ENCODE results near the gene KCNC1. TPM values are rescaled to one million over a fixed set of nuclear protein-coding genes. Genes with fewer than 3 reads are reported as not detected.

KCNC1 gene
- not detected for total RNA-seq
- 0 to 0.12 reads per million in 2 donors for total RNA-seq

DNA sequence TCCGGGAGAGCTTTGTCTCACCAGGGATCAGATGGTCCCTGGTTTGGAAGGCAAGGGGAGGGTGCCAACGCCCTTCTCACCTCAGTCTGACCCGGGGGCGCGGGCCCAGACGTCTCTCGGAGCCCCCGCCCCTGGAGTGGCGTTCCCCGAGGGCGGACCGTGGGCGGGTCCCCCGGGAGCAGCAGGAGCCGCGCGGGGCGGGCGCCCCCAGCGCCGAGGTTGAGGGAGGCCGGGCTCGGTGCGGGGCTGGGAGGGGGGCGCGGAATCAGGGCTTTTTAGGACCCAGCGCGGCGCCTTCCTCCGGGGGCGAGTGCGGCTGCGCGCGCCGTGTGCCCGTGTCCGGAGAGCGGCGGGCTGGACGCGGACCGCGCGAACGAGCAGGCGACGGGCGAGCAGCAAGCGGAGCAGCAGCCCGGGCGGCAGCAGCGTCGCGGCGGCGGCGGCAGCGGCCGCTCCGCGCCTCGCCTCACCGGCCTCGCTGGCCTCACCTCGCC is at the start of gene KCNC1:
TSS of gene KCNC1 (plus strand) at position 364 of the 494 bp plus-strand sequence. CDS start 1,222 bp downstream, outside the sequence.
- Mint-ChIP-seq H3K27me3 (peaks cover 54% of the 10 kb centered on the region), H3K36me3 (ENCODE audit: low read depth) (peaks cover 3% of the 10 kb centered on the region), H3K4me3 (peak within 1 kb of the TSS; percentile 78), H3K4me1 (peaks cover 5% of the 10 kb centered on the region), H3K27ac (no peak within 1 kb of the TSS)
- DNase-seq: no peak
- no peak for ATAC-seq
- H3K9me3 ChIP-seq (ENCODE audit: control insufficient read depth, low read length, poor library complexity, severe bottlenecking): no peaks in the 10 kb centered on the region

DNA sequence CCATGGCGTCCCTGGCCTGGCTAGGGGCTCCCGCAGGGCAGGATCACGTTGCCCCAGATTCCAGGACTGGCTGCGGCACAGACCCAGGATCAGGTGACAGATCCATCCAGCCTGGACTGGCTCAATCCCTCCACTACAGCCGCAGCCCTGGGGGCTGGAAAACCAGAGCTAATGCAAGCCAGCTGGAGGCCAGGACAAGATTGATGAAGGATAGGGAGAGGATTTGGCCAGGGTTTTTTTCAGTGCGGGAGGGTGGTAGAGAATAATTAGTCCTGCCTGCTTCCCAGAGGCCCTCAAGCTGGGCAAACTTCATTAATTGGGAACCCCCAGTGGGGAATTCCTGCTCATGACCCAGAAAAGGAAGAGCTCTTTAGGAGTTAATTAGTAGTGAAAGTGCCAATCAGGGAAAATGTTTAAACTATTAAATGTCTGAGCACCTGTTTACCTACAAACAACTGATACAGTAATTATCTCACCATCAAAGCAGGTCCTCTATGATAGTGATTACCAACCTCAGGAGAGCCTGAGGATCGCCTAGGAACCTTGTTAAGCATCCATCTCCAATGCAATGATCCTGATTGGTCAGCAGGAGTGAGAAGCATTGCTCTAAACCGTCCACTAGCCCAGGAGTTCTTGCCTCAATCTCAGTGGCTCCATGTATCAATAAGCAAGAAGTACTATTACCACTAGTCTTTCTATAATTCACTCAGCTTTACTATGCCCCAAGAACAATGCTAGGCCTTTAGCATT is 48.2 kb upstream of the KCNC1 start:
- Mint-ChIP-seq H3K4me3 (no peak overlapping the region), H3K36me3 (ENCODE audit: low read depth) (no peaks in the 10 kb centered on the region), H3K27ac (no peak overlapping the region), H3K27me3 (peaks cover 49% of the 10 kb centered on the region), H3K4me1 (no peaks in the 10 kb centered on the region)
- H3K9me3 ChIP-seq (ENCODE audit: control insufficient read depth, low read length, poor library complexity, severe bottlenecking): no peaks in the 10 kb centered on the region
- no peak for ATAC-seq
- no peak for DNase-seq

DNA sequence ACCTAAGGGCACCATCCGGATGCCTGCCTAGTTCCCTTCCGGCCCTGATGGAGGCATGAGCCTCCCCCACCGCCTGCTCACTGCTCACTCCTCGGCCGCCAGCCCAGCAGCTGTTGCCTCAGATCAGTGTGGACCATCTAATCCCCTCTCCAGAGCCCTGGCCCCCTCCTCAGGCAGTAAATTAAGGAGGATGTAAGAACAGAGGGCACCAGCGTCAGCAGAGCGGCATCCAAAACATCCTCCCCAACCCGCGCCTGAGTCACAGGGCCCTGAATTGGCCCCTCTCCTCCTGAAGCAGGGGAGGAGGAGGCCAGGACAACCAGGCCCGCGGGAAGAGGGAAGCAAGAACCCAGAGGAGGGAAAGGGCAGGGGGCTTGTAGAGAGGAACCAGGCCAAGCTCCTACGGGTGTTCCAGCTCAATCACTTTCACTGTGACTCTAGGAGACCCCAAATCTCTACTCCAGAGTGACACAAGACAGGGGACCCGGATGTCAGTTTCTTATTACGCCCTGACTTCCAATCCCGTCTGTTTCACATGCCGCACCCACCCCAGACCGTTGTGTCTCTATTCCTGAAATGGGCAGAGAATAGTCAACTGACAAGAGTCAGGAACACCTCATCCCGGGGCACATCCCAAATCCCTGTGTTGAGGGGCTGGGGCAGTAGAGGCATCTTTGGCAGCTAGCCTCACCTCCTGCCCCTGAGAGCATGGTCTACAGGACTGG is 46.5 kb upstream of the KCNC1 start:
- H3K36me3 Mint-ChIP-seq (ENCODE audit: low read depth): no peaks in the 10 kb centered on the region
- peaks cover 58% of the 10 kb centered on the region for H3K27me3 Mint-ChIP-seq
- no peak for ATAC-seq
- no peak for DNase-seq
- H3K4me3 Mint-ChIP-seq: no peak overlapping the region
- no peak overlapping the region for H3K27ac Mint-ChIP-seq
- H3K9me3 ChIP-seq (ENCODE audit: control insufficient read depth, low read length, poor library complexity, severe bottlenecking): no peaks in the 10 kb centered on the region
- H3K4me1 Mint-ChIP-seq: no peaks in the 10 kb centered on the region

DNA sequence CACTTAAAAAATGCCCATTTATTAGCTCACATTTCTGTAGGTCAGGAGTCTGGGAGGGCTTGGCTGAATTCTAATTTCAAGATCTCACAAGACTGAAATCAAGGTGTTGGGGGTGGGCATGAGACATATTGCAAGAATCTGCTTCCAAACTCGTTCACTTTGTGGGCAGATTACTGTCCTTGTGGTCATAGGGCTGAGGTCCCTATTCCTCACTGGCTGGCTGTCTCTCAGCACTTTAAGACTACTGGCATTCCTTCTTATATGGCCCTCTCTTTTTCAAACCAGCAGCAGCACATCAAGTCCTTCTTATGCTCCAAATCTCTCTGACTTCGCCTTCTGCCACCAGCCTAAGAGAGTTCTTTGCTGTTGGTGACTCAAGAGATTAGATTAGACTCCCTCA is 43.0 kb upstream of the KCNC1 start:
- Mint-ChIP-seq H3K4me3 (no peak overlapping the region), H3K27me3 (peaks cover 66% of the 10 kb centered on the region), H3K36me3 (ENCODE audit: low read depth) (peaks cover 7% of the 10 kb centered on the region), H3K27ac (no peak overlapping the region), H3K4me1 (peaks cover 3% of the 10 kb centered on the region)
- ATAC-seq: no peak
- DNase-seq: no peak
- H3K9me3 ChIP-seq (ENCODE audit: control insufficient read depth, low read length, poor library complexity, severe bottlenecking): no peaks in the 10 kb centered on the region

DNA sequence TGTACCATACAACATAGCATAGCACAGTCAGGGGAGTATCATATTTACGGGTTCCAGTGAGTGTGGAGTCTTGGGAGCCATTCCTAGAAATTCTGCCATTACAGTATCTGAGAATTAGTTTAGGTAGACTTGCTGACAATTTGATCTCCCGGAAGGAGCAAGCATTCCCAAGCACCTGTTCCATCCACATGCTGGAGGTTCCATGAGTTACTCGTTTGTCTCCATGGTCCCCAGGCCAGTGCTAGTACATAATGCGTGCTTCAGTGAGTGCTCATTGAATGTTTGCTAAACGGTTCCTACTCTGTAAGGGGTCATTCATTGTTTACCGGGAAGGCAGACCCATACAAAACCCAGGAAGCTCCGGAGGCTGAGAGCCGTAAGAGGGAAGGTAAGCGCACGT is 42.6 kb upstream of the KCNC1 start:
- no peak overlapping the region for H3K27ac Mint-ChIP-seq

DNA sequence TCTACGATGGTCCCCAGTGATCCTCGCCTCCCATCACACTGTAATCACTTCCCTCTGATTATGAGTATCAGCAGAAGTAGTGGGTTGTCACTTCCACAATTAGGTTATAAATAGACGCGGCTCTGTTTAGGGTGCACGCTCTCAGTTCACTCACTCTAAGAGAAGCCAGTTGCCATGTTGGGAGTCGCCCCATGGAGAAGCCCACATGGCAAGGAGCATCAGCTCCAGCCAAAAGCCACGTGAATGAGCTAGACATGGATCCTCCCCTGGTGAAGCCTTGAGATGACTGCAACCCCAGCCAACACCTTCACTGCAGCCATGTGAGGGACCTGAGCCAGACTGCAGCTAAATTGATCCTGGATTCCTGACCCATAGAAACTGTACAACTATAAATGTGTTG is 41.6 kb upstream of the KCNC1 start:
- no peak overlapping the region for H3K27ac Mint-ChIP-seq
- peaks cover 3% of the 10 kb centered on the region for H3K4me1 Mint-ChIP-seq
- ATAC-seq (no peak), DNase-seq (no peak)
- peaks cover 7% of the 10 kb centered on the region for H3K36me3 Mint-ChIP-seq (ENCODE audit: low read depth)
- no peak overlapping the region for H3K4me3 Mint-ChIP-seq
- peaks cover 69% of the 10 kb centered on the region for H3K27me3 Mint-ChIP-seq
- no peaks in the 10 kb centered on the region for H3K9me3 ChIP-seq (ENCODE audit: control insufficient read depth, low read length, poor library complexity, severe bottlenecking)

More for the DNA sequence above, 42.6 kb upstream of the KCNC1 start:
- Mint-ChIP-seq H3K4me1 (peaks cover 3% of the 10 kb centered on the region), H3K27me3 (peaks cover 69% of the 10 kb centered on the region), H3K36me3 (ENCODE audit: low read depth) (peaks cover 7% of the 10 kb centered on the region), H3K4me3 (no peak overlapping the region)
- no peaks in the 10 kb centered on the region for H3K9me3 ChIP-seq (ENCODE audit: control insufficient read depth, low read length, poor library complexity, severe bottlenecking)
- DNase-seq (no peak), ATAC-seq (no peak)

DNA sequence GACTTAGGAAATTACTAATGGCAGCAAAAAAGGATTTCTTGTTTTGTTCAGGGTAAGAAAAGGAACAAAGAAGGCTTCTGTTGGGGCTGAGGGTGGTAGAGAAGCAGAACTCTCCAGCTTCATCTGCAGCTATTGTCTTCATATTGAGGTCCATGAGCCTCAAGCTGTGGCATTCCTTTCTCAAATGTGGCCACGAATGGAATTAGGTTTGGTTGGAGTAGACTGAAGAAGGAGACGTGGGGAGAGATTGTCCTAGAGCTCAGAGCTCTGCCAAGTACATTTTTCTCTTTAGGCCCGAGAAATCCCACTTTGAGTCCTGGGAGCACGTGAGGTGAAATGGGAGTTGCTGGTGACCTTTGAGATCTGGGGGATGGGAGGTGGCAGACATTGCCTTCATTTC is 41.0 kb upstream of the KCNC1 start:
- no peaks in the 10 kb centered on the region for H3K9me3 ChIP-seq (ENCODE audit: control insufficient read depth, low read length, poor library complexity, severe bottlenecking)
- Mint-ChIP-seq H3K27ac (no peak overlapping the region), H3K27me3 (peaks cover 72% of the 10 kb centered on the region), H3K4me1 (peaks cover 3% of the 10 kb centered on the region), H3K4me3 (no peak overlapping the region), H3K36me3 (ENCODE audit: low read depth) (peaks cover 7% of the 10 kb centered on the region)
- DNase-seq: no peak
- ATAC-seq: no peak

DNA sequence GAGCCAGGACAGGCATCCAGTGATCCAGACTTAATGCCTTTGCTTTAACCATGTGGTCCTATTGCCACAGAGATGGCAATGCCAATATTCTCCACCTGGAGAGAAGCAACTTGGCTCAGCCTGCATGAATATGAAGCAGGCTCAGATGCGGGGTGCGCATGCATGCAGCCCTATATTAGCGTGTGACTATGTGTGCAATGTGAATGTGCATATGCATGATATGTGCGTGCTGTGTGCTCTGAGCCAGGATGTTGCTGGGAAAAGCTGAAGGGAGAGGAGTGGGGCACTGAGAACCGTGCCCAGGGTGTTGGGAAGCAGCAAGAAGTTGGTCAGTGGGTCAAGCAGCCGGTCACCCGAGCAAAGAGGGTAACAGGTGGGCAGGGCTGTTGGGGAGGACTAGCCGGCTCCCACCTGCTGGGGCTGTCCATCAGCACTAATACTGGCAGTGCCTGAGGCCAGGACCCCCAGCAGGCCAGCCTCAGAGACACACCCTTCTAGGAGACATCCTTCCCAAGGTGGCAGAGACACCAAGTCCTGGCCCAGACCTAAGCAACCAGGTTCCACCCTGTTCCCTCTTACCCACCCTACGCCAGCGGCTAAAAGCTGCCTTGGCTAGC is 40.0 kb upstream of the KCNC1 start:
- H3K9me3 ChIP-seq (ENCODE audit: control insufficient read depth, low read length, poor library complexity, severe bottlenecking): no peaks in the 10 kb centered on the region
- H3K27ac Mint-ChIP-seq: no peak overlapping the region
- ATAC-seq (no peak), DNase-seq (no peak)
- H3K27me3 Mint-ChIP-seq: peaks cover 81% of the 10 kb centered on the region
- H3K4me3 Mint-ChIP-seq: no peak overlapping the region
- H3K4me1 Mint-ChIP-seq: peaks cover 3% of the 10 kb centered on the region
- H3K36me3 Mint-ChIP-seq (ENCODE audit: low read depth): peaks cover 7% of the 10 kb centered on the region

DNA sequence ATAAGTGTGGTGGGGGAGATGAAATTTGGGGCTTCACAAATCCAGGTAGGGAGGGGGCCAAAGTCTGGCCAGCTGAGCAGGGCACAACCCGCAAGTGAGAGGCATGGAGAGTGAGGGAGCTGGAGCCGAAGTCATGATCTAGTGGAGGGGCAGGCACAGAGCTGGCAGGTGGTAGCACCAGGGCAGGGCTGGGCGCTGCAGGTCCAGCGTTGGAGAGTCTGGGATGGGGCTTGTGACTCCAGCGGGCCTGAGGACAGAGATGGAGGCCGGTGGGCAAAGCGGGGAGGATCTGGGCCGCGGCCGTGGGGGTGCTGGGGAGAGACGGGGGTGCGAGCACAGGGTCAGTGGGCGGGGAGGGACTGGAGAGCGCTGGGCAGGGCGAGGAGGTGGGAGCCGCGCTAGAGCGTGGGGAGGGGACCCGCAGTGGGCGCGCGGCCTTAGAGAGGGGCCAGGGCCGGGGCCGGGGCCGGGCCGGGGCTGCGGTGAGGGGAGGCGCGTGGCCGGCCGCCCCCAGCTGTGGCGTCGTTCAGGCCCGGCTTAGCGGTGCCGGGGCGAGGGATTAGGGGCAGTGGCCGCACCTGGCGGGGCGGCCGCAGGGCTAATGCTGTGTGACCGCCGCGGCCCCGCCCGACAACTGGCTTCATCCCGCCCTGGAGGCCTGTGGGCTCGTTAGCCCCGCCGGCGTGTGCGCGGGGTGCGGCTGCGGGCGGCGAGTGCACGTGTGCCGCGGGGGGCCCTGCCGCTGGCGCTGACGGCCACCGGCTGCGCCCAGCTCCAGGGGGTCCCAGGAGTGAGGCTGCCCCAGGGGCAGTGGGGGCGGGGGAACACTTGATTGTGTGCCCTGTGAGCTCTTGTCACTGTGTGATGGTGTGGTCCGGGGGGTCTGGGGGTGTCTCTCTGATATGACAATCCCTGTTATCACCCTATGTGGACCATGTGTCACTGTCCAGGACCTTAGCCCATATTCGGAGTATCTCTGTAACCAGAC is 38.8 kb upstream of the KCNC1 start:
- no peak overlapping the region for H3K27ac Mint-ChIP-seq
- H3K4me3 Mint-ChIP-seq: peak overlapping the region; percentile 31
- H3K9me3 ChIP-seq (ENCODE audit: control insufficient read depth, low read length, poor library complexity, severe bottlenecking): no peaks in the 10 kb centered on the region
- ATAC-seq (no peak), DNase-seq (no peak)
- peaks cover 3% of the 10 kb centered on the region for H3K4me1 Mint-ChIP-seq
- H3K36me3 Mint-ChIP-seq (ENCODE audit: low read depth): peaks cover 7% of the 10 kb centered on the region
- peaks cover 81% of the 10 kb centered on the region for H3K27me3 Mint-ChIP-seq

DNA sequence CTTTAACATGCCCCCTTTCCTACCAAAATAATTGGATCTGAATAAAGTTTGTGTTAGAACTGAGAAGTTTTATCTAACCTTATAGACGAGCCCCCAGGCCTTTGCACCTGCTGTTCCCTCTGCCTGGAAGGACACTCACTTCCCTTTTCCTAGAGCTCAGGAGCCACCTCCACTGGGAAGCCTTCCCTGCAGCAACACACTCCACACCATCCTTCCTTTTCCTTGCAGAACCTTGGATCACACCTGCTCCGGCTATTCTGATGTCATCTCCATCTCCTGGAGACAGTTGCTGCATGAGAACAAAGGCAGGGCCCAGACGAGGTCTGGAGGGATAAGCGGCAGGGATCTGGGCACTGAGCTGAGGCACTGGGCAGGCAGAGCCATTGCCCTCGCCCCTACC is 37.8 kb upstream of the KCNC1 start:
- no peaks in the 10 kb centered on the region for H3K9me3 ChIP-seq (ENCODE audit: control insufficient read depth, low read length, poor library complexity, severe bottlenecking)
- Mint-ChIP-seq H3K27ac (no peak overlapping the region), H3K4me3 (no peak overlapping the region), H3K27me3 (peaks cover 81% of the 10 kb centered on the region), H3K4me1 (peaks cover 3% of the 10 kb centered on the region), H3K36me3 (ENCODE audit: low read depth) (peaks cover 7% of the 10 kb centered on the region)
- DNase-seq: no peak
- no peak for ATAC-seq

DNA sequence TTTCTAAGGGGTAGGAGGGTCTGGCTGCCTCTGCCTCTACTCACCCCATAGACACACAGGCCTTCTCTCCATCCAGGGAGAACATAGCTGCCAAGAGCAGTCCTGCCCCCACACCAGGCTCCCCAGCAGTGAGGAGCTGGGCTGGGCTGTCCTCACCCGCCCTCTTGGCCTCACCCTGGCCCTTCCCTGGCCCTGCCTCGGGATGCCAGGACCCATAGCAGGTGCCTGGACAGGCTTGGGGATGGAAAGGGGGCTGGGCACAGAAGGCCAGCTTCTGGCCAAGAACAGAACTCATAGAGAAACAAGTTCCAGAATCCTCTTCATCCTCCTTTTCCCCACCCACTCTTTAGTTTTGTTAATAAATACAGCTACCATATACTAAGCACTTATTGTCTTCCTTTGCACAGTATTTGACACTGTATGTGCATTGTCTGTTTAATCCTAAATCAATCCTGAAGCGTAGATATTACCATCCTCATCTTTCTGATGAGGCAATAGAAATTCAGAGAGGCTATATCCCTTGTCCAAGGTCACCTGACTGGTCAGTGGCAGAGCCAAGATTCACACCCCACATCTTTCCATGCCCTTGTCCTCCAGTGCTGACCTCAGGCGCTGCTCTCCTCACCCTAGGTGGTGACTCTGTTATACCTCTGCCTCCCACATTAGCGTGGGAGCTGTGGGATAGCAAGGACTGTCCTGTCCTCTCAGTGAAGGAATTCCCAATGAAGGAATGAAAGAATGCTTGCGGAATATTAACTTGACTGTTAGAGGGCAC is 37.2 kb upstream of the KCNC1 start:
- no peak overlapping the region for H3K4me3 Mint-ChIP-seq
- ATAC-seq (no peak), DNase-seq (no peak)
- H3K27ac Mint-ChIP-seq: no peak overlapping the region
- peaks cover 3% of the 10 kb centered on the region for H3K4me1 Mint-ChIP-seq
- peaks cover 74% of the 10 kb centered on the region for H3K27me3 Mint-ChIP-seq
- H3K36me3 Mint-ChIP-seq (ENCODE audit: low read depth): peaks cover 7% of the 10 kb centered on the region
- no peaks in the 10 kb centered on the region for H3K9me3 ChIP-seq (ENCODE audit: control insufficient read depth, low read length, poor library complexity, severe bottlenecking)

Measured in T-helper 17 cell (primary cell).